ENCODE results near the gene FAM78B.

DNA sequence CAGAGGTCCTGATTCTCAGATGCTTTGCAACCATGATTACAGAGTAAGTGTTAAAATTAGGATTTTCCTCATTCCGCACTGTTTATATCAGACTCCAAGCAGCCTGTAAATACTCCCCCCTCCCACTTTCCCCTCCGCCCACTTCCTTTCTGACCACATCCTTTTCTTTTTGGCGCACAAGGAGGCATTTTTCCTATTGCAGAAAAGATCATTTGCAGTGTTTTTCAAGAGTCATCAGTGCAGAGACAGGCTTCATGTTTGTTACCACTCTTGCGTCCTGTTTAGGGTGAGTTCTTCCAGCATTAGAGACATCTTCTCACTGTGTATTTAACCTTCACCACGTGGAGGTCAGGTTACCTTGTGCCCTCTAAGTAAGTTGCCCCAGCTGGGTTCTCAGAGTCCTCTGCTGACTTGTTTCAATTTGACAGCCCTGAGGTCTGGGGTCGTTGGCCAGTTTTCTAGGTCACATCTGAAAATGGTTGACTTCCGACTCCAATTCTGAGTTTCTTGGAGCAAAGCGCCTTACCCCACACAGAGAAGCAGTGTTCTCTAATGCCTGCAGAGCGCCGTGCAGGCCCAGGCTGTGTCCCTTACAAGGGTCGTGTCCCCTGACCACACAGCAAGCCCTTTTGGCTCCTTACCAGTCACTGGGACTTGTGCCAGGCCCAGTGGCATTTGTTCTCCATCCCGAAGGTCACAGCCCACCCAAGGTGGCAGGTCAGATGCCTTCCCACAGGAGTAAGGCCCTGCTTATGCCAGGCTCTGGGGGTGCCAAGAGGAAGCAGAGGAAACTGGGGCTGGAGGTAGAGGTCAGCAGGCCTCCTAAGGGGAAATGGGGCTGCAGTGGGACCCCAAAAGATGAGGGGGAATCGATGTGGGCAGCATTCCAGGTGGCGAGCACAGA, 85.6 kb downstream of the FAM78B start:
- TF ChIP-seq, protein P1, sequence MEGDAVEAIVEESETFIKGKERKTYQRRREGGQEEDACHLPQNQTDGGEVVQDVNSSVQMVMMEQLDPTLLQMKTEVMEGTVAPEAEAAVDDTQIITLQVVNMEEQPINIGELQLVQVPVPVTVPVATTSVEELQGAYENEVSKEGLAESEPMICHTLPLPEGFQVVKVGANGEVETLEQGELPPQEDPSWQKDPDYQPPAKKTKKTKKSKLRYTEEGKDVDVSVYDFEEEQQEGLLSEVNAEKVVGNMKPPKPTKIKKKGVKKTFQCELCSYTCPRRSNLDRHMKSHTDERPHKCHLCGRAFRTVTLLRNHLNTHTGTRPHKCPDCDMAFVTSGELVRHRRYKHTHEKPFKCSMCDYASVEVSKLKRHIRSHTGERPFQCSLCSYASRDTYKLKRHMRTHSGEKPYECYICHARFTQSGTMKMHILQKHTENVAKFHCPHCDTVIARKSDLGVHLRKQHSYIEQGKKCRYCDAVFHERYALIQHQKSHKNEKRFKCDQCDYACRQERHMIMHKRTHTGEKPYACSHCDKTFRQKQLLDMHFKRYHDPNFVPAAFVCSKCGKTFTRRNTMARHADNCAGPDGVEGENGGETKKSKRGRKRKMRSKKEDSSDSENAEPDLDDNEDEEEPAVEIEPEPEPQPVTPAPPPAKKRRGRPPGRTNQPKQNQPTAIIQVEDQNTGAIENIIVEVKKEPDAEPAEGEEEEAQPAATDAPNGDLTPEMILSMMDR (IDR thresholded peaks at IDR 0.05): no peak
- TF ChIP-seq POLR2A (IDR thresholded peaks at IDR 0.05) (no peak), EP300 (IDR thresholded peaks at IDR 0.05) (no peak)
